Measurements from ENCODE around the gene GRK2.

The GRK2 gene

GRCh38 chr11:67284811-67285540, 18.7 kb downstream of the GRK2 start:
- no peak for DNase-seq

DNA sequence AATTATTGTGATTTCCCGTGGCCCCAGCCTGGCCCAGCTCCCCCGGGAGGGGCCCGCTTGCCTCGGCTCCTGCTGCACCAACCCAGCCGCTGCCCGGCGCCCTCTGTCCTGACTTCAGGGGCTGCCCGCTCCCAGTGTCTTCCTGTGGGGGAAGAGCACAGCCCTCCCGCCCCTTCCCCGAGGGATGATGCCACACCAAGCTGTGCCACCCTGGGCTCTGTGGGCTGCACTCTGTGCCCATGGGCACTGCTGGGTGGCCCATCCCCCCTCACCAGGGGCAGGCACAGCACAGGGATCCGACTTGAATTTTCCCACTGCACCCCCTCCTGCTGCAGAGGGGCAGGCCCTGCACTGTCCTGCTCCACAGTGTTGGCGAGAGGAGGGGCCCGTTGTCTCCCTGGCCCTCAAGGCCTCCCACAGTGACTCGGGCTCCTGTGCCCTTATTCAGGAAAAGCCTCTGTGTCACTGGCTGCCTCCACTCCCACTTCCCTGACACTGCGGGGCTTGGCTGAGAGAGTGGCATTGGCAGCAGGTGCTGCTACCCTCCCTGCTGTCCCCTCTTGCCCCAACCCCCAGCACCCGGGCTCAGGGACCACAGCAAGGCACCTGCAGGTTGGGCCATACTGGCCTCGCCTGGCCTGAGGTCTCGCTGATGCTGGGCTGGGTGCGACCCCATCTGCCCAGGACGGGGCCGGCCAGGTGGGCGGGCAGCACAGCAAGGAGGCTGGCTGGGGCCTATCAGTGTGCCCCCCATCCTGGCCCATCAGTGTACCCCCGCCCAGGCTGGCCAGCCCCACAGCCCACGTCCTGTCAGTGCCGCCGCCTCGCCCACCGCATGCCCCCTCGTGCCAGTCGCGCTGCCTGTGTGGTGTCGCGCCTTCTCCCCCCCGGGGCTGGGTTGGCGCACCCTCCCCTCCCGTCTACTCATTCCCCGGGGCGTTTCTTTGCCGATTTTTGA, 19.5 kb downstream of the GRK2 start:
- no peak for DNase-seq

DNA sequence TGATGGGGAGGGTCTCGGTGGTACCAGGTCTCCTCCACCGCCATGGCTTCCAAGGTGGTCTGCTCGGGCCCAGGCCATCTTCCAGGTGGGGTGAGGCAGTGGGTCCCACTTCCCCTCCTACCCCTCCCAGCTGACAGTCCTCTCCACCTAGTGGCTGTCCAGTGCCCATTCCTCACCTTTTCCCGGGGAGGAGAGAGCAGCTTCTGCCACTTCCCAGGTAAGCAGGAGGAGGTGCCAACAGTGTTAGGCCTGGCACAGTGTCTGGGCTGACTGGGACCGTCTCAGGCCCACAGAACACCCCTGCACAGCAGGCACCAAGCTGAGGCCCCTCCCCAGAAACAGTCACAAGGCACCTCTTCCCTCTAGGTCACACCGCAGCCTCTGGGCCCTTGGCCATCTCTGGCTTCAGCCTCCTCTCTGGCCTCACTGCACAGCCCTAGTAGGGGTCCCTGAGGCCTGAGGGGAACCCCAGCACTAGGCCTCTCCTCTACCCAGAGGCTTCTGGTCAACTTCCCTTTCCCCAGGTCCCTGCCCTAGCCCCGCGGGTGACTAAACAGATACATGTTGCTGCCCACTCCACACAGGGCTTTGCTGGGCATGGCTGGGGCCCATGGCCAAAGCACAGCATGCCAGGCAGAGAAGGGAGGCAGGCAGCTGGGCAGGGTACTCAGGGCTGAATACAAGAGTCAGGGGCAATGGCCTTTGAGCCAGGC, 20.5 kb downstream of the GRK2 start:
- DNase-seq, result no peak

- DNase-seq, result no peak
Observed at GRCh38 chr11:67287355-67288197, 21.3 kb downstream of the GRK2 start.

- DNase-seq, result no peak
Observed at GRCh38 chr11:67288198-67288451, 21.9 kb downstream of the GRK2 start.

GRCh38 chr11:67288452-67289225, 22.4 kb downstream of the GRK2 start:
- peak; percentile 86 for DNase-seq

DNA sequence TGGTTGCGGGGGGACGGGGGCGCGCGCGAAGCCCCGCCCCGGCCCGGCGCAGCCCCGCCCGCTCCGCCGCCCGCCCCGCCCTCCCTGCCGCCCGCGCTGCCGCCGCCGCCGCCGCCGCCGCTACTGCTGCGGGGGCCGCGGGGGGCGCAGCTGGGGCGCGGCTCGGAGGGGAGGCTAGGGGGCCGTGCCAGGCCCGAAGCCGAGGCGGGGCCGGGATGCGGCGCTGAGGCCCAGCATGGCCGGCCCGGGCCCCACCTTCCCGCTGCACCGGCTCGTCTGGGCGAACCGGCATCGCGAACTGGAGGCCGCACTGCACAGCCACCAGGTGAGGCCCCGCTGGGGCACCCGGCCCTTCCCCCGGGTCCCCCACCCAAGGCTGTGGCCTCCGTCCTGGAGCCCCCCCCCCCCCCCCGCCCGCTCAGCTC, 23.0 kb downstream of the GRK2 start, which contains the start of gene ANKRD13D:
Gene ANKRD13D, plus strand, starts transcription at position 78 of the 425 bp plus-strand sequence. Its CDS starts 158 bp downstream, at position 236.
- DNase-seq, result no peak

- no peak for DNase-seq
Observed at GRCh38 chr11:67289651-67290479, 23.6 kb downstream of the GRK2 start.

- DNase-seq, result peak; percentile 49
Observed at GRCh38 chr11:67290801-67291200, 24.5 kb downstream of the GRK2 start.

DNA sequence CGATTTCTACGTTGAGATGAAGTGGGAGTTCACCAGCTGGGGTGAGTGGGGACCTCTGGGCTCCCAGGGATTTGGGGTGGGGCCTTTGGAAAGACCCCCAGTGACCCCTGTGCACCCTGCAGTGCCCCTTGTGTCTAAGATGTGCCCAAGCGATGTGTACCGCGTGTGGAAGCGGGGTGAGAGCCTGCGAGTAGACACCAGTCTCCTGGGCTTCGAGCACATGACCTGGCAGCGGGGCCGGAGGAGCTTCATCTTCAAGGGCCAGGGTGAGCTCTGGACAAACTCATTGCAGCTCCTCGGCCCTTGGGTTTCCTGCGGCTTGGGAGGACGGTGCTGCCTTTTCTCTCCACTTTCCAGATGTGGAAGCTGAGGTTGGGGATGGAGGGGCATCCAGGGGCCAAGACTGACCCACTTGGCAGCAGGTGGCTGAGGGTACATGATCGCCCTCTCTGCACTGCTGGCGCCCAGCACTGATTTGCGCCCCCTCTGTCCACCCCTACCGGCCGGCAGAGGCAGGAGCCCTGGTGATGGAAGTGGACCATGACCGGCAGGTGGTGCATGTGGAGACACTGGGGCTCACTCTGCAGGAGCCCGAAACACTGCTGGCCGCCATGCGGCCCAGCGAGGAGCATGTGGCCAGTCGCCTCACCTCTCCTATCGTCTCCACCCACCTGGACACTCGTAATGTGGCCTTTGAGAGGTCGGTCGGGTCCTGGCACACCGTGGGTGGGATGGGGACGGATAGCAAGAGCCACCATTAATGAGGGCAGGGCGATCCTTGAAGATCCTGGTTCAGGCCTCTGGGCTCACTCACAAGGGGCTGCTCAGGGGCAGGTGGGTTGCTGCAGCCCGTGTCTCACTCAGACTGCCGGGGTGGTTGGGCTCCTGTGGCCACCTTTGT, 25.5 kb downstream of the GRK2 start:
- DNase-seq, result no peak

- DNase-seq, result no peak
Observed at GRCh38 chr11:67292671-67293070, 26.4 kb downstream of the GRK2 start.

GRCh38 chr11:67293090-67293489, 26.8 kb downstream of the GRK2 start:
- DNase-seq, result no peak

DNA sequence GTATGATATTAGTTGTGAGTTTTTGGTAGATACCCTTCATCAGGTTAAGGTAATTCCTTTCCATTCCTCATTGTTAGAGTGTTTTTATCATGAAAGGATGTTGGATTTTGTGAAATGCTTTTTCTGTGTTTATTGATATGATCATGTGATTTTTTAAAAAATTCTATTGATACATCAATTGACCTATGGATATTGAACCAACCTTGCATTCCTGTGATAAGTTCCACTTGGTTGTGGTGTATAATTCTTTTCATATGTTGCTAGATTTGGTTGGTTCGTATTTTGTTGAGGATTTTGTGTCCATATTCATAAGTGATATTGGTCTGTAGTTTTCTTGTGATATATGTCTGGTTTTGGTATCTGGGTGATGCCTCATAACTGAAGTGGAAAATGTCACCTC, 29.6 kb downstream of the GRK2 start:
- DNase-seq, result no peak

DNA sequence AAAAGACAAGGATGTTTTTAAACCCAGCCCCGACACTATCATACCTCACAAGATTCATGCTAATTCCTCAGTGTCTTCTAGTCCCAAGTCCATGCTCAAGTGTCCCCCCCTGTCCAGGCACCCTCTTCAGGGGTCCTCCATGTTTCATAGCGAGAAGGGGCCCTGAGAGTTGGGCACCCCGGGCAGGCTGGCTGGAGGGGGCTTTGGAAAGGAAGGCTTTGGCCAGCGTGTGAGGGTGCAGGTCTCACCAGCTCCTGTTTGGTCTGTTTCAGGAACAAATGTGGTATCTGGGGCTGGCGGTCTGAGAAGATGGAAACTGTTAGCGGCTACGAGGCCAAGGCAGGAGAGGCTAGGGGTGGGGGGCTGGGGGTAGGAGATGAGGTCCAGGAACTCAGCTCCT, 32.5 kb downstream of the GRK2 start:
- no peak for DNase-seq

GRCh38 chr11:67299471-67300191, 33.4 kb downstream of the GRK2 start:
- no peak for DNase-seq

DNA sequence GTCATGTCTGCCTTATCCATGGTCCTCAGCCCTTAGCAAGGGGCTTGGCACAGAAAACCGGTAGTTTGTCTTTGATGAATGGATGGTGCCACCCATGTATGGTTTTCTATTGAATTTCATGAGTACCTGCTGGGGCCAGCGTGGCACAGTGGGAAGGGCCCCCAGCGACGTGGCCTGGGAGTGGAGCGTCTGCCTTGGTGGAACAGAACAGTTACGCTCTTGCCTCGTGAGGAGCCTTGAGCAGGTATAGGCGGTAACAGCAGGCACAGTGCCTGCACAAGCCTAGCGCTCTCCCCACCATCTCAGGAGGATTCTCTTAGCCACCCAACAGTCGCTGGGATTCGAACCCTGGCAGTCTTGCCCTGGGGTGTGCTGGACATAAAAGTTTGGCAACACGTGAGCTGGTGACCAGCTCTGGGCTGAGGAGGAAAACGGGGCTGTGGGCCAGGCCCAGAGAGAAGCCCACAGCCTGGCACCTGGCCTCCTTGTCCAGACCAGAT, 34.0 kb downstream of the GRK2 start:
- no peak for DNase-seq

- DNase-seq, result no peak
Observed at GRCh38 chr11:67300756-67301312, 34.6 kb downstream of the GRK2 start.

DNA sequence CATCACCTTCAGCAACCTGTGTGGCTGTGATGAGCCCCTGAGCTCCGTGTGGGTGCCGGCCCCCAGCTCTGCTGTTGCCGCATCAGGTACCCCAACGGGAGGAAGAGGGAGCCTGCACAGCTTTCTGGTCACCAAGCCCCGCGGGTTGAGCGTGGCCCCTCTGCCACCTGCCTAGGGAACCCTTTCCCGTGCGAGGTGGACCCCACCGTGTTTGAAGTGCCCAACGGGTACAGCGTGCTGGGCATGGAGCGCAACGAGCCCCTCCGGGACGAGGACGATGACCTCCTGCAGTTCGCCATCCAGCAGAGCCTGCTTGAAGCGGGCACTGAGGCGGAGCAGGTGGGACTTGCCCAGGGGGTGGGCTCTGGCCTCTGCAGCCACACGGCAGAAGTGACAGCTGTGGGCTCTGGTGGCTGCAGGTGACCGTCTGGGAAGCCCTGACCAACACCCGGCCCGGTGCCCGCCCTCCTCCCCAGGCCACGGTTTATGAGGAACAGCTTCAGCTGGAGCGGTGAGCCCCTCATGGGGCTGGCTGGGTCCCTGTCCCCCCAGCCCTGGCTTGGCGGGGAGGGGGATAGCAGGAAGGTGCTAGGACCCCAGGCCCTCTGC, 35.1 kb downstream of the GRK2 start:
- no peak for DNase-seq
